Measurements from ENCODE around the gene CYB5R4.
"Not testable (repeated sequence)": the region's sequence is repeated elsewhere in the genome, so short reads cannot be mapped to it uniquely, and the experiment has no call there.

DNA sequence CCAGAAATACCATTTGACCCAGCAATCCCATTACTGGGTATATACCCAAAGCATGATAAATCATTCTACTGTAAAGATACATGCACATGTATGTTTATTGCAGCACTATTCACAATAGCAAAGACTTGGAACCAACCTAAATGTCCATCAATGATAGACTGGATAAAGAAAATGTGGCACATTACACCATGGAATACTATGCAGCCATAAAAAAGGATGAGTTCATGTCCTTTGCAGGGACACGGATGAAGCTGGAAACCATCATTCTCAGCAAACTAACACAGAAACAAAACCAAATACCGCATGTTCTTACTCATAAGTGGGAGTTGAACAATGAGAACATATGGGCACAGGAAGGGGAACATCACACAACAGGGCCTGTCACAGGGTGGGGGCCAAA, 88.5 kb downstream of the CYB5R4 start:
- not testable (repeated sequence) for TF ChIP-seq CTCF, POLR2AphosphoS5 (IDR thresholded peaks at IDR 0.05)
